Glutamatergic neuron (in vitro differentiated cells): ENCODE data around the gene NFKBIA. TPM values are rescaled to one million over a fixed set of nuclear protein-coding genes. Genes with fewer than 3 reads are reported as not detected.

Experiments used
- DNase-seq: peaks from one replicate; pipeline ENCODE4 v3.0.0; 2022
- H3K27ac Mint-ChIP-seq: one replicate; pipeline ENCODE4 v1.8.0; 2020; ENCODE audit warnings: mild to moderate bottlenecking, mixed read lengths, inconsistent platforms; ENCODE audit not compliant: unreplicated experiment
- H3K27me3 Mint-ChIP-seq: one replicate; pipeline ENCODE4 v1.8.0; 2020; ENCODE audit warnings: mild to moderate bottlenecking, moderate library complexity, mixed read lengths, inconsistent platforms; ENCODE audit not compliant: unreplicated experiment
- H3K36me3 Mint-ChIP-seq: one replicate; pipeline ENCODE4 v1.8.0; 2020; ENCODE audit warnings: mild to moderate bottlenecking, mixed read lengths, inconsistent platforms; ENCODE audit not compliant: unreplicated experiment
- H3K4me1 Mint-ChIP-seq: one replicate; pipeline ENCODE4 v1.8.0; 2020; ENCODE audit warnings: mild to moderate bottlenecking, low read depth, mixed read lengths, inconsistent platforms; ENCODE audit not compliant: unreplicated experiment
- H3K4me3 Mint-ChIP-seq: one replicate; pipeline ENCODE4 v1.8.0; 2020; ENCODE audit warnings: mild to moderate bottlenecking, mixed read lengths, inconsistent platforms; ENCODE audit not compliant: unreplicated experiment
- H3K9me3 Mint-ChIP-seq: one replicate; pipeline ENCODE4 v1.8.0; 2020; ENCODE audit warnings: mild to moderate bottlenecking, moderate library complexity, mixed read lengths, inconsistent platforms; ENCODE audit not compliant: unreplicated experiment
- total RNA-seq: library from RNA; stranded (reverse); fragmentation: NEBNext Ultra II Directional; extraction: Animal tissue kit (Norgen Biotek cat#: 25700); gene quantifications from one replicate; pipeline ENCODE4 v1.2.1, GENCODE V29; 2021; ENCODE audit not compliant: unreplicated experiment
- TF ChIP-seq, protein P1 (sequence below): fragments of 200-600 bp; sonication (generic); IDR thresholded peaks from one replicate; pipeline ENCODE4 v1.5.0; 2021; ENCODE audit not compliant: partially characterized antibody, unreplicated experiment

The NFKBIA gene
- total RNA-seq, 1 donor from 2014 or later, result 20.1 TPM

- peaks cover 14% of the 10 kb centered on the region for H3K4me1 Mint-ChIP-seq
- DNase-seq, result no peak
- TF ChIP-seq, protein P1, sequence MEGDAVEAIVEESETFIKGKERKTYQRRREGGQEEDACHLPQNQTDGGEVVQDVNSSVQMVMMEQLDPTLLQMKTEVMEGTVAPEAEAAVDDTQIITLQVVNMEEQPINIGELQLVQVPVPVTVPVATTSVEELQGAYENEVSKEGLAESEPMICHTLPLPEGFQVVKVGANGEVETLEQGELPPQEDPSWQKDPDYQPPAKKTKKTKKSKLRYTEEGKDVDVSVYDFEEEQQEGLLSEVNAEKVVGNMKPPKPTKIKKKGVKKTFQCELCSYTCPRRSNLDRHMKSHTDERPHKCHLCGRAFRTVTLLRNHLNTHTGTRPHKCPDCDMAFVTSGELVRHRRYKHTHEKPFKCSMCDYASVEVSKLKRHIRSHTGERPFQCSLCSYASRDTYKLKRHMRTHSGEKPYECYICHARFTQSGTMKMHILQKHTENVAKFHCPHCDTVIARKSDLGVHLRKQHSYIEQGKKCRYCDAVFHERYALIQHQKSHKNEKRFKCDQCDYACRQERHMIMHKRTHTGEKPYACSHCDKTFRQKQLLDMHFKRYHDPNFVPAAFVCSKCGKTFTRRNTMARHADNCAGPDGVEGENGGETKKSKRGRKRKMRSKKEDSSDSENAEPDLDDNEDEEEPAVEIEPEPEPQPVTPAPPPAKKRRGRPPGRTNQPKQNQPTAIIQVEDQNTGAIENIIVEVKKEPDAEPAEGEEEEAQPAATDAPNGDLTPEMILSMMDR, result no peak
- H3K27me3 Mint-ChIP-seq, result peaks cover 9% of the 10 kb centered on the region
- H3K36me3 Mint-ChIP-seq, result no peaks in the 10 kb centered on the region
- H3K4me3 Mint-ChIP-seq, result peak overlapping the region; percentile 91
- H3K27ac Mint-ChIP-seq, result peak overlapping the region; percentile 62
- H3K9me3 Mint-ChIP-seq, result peaks cover 6% of the 10 kb centered on the region
Observed at GRCh38 chr14:35405304-35405996, 901 bp upstream of the NFKBIA start.

DNA sequence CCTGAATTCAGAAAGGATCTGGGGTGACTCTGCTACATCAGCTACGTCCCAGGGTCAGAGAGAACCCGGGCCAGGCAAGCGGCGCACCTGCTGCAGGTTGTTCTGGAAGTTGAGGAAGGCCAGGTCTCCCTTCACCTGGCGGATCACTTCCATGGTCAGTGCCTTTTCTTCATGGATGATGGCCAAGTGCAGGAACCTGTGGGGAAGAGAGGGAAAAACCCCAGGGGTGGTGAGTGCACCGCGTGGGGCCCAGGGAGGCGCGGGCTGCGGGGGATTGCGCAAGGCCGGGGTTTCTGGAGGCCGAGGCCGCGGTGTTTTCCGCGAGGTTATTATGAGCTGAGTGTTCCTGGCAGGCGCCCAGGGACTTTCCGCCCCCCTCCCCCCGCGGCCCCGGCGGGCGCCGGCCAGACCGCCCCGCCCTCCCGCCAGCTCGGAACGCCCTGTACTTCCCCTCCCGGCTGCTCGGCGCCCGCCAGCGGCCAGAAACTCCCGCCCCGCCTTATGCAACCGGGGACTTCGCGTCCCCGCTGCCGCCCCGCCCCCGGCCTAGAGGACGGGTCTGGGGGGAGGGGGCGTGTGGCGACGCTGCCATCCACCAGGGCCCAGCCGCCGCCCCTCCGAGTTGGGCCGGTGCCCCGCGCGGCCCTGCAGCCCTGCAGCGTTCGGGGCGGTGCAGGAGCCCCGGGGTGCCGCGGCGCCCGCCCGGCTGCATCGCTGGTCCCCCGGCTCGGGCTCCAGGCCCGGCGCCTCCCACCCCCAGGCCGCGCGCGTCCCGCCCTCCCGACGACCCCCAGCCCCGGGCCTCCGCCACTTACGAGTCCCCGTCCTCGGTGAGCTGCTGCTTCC lies 723 bp downstream of the NFKBIA start:
- Mint-ChIP-seq H3K4me3 (peak overlapping the region; percentile 90), H3K9me3 (peaks cover 6% of the 10 kb centered on the region), H3K36me3 (no peaks in the 10 kb centered on the region), H3K27ac (peak overlapping the region; percentile 95), H3K4me1 (peaks cover 14% of the 10 kb centered on the region), H3K27me3 (peaks cover 9% of the 10 kb centered on the region)
- DNase-seq, result peak; percentile 88
- TF ChIP-seq, protein P1, result no peak

DNA sequence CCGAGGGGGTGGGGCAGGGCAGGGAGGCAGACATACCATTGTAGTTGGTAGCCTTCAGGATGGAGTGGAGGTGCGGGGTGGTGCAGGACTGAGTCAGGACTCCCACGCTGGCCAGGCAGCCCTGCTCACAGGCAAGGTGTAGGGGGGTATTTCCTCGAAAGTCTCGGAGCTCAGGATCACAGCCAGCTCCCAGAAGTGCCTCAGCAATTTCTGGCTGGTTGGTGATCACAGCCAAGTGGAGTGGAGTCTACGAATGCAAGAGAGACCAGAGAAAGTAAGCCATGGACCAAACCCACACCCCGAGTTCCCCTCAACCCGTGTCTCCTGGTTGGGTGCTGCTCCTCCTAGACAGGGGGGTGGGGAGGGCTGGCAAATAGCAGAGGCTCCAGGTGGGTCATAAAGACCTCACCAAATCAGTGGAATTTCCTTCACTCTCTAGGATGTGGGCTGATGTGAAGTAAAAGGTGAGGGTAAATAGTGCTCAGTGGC lies 1.4 kb downstream of the NFKBIA start:
- TF ChIP-seq, protein P1, result no peak
- peaks cover 9% of the 10 kb centered on the region for H3K27me3 Mint-ChIP-seq
- H3K36me3 Mint-ChIP-seq, result no peaks in the 10 kb centered on the region
- H3K9me3 Mint-ChIP-seq, result peaks cover 6% of the 10 kb centered on the region
- H3K27ac Mint-ChIP-seq, result peak overlapping the region; percentile 52
- peaks cover 14% of the 10 kb centered on the region for H3K4me1 Mint-ChIP-seq
- no peak for DNase-seq
- peak overlapping the region; percentile 81 for H3K4me3 Mint-ChIP-seq

DNA sequence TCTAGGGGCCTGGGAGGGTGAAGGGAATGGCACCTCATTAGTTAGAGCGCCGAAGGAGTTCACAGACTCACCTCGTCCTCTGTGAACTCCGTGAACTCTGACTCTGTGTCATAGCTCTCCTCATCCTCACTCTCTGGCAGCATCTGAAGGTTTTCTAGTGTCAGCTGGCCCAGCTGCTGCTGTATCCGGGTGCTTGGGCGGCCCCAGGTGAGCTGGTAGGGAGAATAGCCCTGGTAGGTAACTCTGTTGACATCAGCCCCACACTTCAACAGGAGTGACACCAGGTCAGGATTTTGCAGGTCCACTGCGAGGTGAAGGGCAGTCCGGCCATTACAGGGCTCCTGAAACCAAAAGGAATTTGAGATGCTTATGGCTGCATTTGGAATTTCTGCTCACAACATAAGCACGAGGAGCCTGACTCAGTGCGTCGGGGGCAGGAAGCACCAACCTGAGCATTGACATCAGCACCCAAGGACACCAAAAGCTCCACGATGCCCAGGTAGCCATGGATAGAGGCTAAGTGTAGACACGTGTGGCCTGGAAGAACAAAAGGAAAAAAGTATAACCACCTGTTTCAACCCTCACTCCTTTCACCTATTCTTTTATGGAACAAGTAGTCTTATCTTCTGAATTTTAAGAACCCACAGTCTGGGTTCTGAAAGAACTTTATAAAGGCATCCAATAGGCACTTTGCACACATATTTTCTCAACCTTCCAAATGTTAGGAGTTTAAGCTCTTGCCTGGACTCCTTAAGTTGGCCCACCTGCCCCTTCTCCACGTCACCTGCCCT lies 2.0 kb downstream of the NFKBIA start:
- Mint-ChIP-seq H3K27me3 (peaks cover 9% of the 10 kb centered on the region), H3K4me1 (peaks cover 14% of the 10 kb centered on the region), H3K36me3 (no peaks in the 10 kb centered on the region), H3K9me3 (peaks cover 6% of the 10 kb centered on the region), H3K27ac (no peak overlapping the region), H3K4me3 (peak overlapping the region; percentile 81)
- TF ChIP-seq, protein P1, result no peak
- DNase-seq, result no peak
